Peyer's patch (tissue), 4 donors: ENCODE results near the gene UST. TPM values are rescaled to one million over a fixed set of nuclear protein-coding genes. Genes with fewer than 3 reads are reported as not detected.

Experiments used
- DNase-seq, 3 donors: peaks; one replicate each; pipeline ENCODE4 v3.0.0-alpha.2; 2017 to 2019
- H3K27ac ChIP-seq, 4 donors: fragments of 200-600 bp; sonication (generic); one replicate each; pipeline ENCODE4 v1.5.1; 2016 to 2019
- H3K27me3 ChIP-seq, 2 donors: fragments of 200-600 bp; sonication (generic); one replicate each; pipeline ENCODE4 v1.5.1; 2019
- H3K36me3 ChIP-seq, 3 donors: fragments of 200-600 bp; sonication (generic); one replicate each; pipeline ENCODE4 v1.5.1; 2016 to 2019
- H3K4me1 ChIP-seq, 4 donors: fragments of 200-600 bp; sonication (generic); one replicate each; pipeline ENCODE4 v1.5.1; 2016 to 2019
- H3K4me3 ChIP-seq, 4 donors: fragments of 200-600 bp; sonication (generic); 1 replicate in 3 of 4; 2 replicates in 1 of 4; pipeline ENCODE4 v1.5.1; 2016 to 2019; ENCODE audit warnings: mild to moderate bottlenecking in 1 of 4
- H3K9me3 ChIP-seq, 4 donors: fragments of 200-600 bp; sonication (generic); one replicate each; pipeline ENCODE4 v1.5.1; 2016 to 2019; ENCODE audit warnings: mild to moderate bottlenecking in 1 of 4
- POLR2A ChIP-seq, 2 donors: fragments of 450-650 bp; IDR thresholded peaks; one replicate each; pipeline ENCODE4 v1.5.1; 2017; ENCODE audit warnings: antibody characterized with exemption in 2 of 2, mild to moderate bottlenecking in 2 of 2, moderate library complexity in 2 of 2
- total RNA-seq, 4 donors: library from RNA; depleted of rRNA; stranded (reverse); fragments of >200 nt; gene quantifications; one replicate each; pipeline ENCODE4 v1.1.0, GENCODE V29; 2016
- TF ChIP-seq, protein P1 (sequence below), 6 experiments: fragments of 450-650 bp in 4 of 6; fragments of 200-600 bp in 2 of 6; sonication (generic) in 1 of 6; IDR thresholded peaks; one replicate each; pipeline ENCODE4 v1.5.1; 2017 to 2019; ENCODE audit warnings: antibody characterized with exemption in 6 of 6, mild to moderate bottlenecking in 3 of 6, moderate library complexity in 1 of 6

The UST gene
- total RNA-seq, 4 donors from 2014 or later: 3.0 to 37.1 (median 4.6) TPM

DNA sequence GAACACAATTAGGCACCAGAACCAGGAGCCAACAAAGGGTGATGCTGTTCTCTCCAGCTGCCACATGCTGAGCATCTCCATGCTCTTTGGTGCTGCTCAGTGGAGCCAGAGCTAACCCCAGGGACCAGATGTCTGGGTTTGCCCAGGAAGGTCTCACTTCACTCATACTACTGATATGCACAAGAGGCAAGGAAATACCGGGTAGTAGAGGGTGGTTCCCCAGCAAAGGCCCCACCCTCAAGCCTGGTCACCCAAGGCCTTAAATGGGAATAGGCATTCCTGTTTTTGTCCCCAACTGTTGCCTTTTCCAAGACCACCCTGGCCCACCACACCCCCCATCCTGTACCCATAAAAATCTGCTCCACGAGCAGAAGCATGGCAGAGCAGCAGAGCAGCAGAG is 366.1 kb downstream of the UST start:
- Histone ChIP-seq H3K4me1 (peaks cover 0 to 8% (median 0%) of the 10 kb centered on the region in 4 donors), H3K27ac (peak overlapping the region in 1 of 4 donors; percentile 40), H3K4me3 (no peak overlapping the region), H3K36me3 (no peaks in the 10 kb centered on the region), H3K9me3 (no peaks in the 10 kb centered on the region), H3K27me3 (no peaks in the 10 kb centered on the region)
- no peak for TF ChIP-seq POLR2A (IDR thresholded peaks at IDR 0.05)
- TF ChIP-seq, protein P1, sequence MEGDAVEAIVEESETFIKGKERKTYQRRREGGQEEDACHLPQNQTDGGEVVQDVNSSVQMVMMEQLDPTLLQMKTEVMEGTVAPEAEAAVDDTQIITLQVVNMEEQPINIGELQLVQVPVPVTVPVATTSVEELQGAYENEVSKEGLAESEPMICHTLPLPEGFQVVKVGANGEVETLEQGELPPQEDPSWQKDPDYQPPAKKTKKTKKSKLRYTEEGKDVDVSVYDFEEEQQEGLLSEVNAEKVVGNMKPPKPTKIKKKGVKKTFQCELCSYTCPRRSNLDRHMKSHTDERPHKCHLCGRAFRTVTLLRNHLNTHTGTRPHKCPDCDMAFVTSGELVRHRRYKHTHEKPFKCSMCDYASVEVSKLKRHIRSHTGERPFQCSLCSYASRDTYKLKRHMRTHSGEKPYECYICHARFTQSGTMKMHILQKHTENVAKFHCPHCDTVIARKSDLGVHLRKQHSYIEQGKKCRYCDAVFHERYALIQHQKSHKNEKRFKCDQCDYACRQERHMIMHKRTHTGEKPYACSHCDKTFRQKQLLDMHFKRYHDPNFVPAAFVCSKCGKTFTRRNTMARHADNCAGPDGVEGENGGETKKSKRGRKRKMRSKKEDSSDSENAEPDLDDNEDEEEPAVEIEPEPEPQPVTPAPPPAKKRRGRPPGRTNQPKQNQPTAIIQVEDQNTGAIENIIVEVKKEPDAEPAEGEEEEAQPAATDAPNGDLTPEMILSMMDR (IDR thresholded peaks at IDR 0.05): no peak
- no peak for DNase-seq

GRCh38 chr6:149114167-149114566 is 367.3 kb downstream of the UST start:
- Histone ChIP-seq H3K27me3 (no peaks in the 10 kb centered on the region), H3K36me3 (no peaks in the 10 kb centered on the region), H3K4me1 (peaks cover 0 to 8% (median 0%) of the 10 kb centered on the region in 4 donors), H3K9me3 (no peaks in the 10 kb centered on the region), H3K27ac (no peak overlapping the region), H3K4me3 (no peak overlapping the region)
- TF ChIP-seq, protein P1 (IDR thresholded peaks at IDR 0.05): no peak
- TF ChIP-seq POLR2A (IDR thresholded peaks at IDR 0.05): no peak
- DNase-seq: no peak

GRCh38 chr6:149118737-149119653 is 372.2 kb downstream of the UST start:
- no peak for TF ChIP-seq POLR2A (IDR thresholded peaks at IDR 0.05)
- TF ChIP-seq, protein P1 (IDR thresholded peaks at IDR 0.05): no peak
- Histone ChIP-seq H3K27ac (no peak overlapping the region), H3K9me3 (no peaks in the 10 kb centered on the region), H3K36me3 (no peaks in the 10 kb centered on the region), H3K4me3 (no peak overlapping the region), H3K27me3 (no peaks in the 10 kb centered on the region), H3K4me1 (no peaks in the 10 kb centered on the region)
- no peak for DNase-seq

DNA sequence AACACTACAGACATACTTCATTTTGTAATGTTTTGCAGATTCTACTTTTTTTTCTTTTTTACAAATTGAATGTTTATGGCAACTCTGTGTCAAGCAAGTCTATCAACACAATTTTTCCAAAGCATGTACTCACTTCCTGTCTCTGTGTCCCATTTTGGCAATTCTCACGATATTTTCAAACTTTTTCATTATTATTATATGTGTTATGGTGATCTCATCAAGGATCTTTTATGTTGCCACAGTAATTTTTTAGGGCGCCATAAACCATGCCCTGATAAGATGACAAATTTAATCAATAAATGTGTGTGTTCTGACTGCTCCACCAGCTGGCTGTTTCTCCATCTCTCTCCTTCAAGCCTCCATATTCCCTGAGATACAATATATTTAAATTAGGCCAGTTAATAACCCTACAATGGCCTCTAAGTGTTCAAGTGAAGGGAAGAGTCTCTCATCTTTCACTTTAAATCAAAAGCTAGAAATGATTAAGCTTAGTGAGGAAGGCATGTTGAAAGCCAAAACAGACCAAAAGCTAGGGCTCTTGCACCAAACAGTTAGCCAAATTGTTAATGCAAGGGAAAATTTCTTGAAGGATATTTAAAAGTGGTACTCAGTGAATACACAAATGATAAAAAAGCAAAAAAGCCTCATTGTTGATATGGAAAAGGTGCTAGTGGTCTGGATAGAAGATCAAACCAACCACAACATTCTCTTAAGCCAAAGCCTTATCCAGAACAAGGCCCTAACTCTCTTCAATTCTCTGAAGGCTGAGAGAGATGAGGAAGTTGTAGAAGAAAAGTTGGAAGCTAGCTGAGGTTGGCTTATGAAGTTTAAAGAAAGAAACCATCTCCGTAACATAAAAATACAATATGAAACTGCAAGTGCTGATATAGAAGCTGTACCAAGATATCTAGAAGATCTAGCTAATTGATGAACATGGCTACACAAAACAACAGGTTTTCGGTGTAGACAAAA is 376.3 kb downstream of the UST start:
- no peak for DNase-seq
- no peak overlapping the region for H3K4me3 ChIP-seq
- no peak for TF ChIP-seq POLR2A (IDR thresholded peaks at IDR 0.05)
- TF ChIP-seq, protein P1 (IDR thresholded peaks at IDR 0.05): no peak
- no peaks in the 10 kb centered on the region for H3K36me3 ChIP-seq
- H3K27me3 ChIP-seq: no peaks in the 10 kb centered on the region
- no peak overlapping the region for H3K27ac ChIP-seq
- H3K9me3 ChIP-seq: no peaks in the 10 kb centered on the region
- no peaks in the 10 kb centered on the region for H3K4me1 ChIP-seq

- H3K4me3 ChIP-seq: no peak overlapping the region
- H3K36me3 ChIP-seq: no peaks in the 10 kb centered on the region
- TF ChIP-seq, protein P1 (IDR thresholded peaks at IDR 0.05): no peak
- no peak for TF ChIP-seq POLR2A (IDR thresholded peaks at IDR 0.05)
- no peaks in the 10 kb centered on the region for H3K27me3 ChIP-seq
- no peak overlapping the region for H3K27ac ChIP-seq
- H3K4me1 ChIP-seq: no peaks in the 10 kb centered on the region
- DNase-seq: no peak
- no peaks in the 10 kb centered on the region for H3K9me3 ChIP-seq
Measured at GRCh38 chr6:149125309-149125708, 378.5 kb downstream of the UST start.
